ENCODE data around the gene CCNB2. TPM values are rescaled to one million over a fixed set of nuclear protein-coding genes. Genes with fewer than 3 reads are reported as not detected.

Gene CCNB2
- total RNA-seq, 3 donors from 2014 or later = 3.0 to 29.3 (median 8.7) TPM

DNA sequence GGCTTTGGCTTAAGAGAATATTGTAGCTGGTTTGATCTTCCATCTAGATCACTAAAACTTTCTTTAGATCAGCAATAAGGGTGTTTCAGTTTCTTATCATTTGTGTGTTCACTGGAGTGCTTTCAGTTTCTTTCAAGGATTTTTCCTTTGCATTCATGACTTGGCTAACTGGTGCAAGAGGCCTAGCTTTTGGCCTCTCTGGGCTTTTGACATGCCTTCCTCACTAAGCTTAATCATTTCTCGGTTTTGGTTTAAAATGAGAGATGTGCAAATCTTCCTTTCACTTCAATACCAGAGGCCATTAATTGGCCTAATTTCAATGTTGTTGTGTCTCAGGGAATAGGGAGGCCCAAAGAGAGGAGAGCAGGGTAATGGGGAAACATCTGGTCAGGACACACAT, 30.3 kb upstream of the CCNB2 start:
- DNase-seq (no peak), ATAC-seq (no peak)
- TF ChIP-seq, protein P1, sequence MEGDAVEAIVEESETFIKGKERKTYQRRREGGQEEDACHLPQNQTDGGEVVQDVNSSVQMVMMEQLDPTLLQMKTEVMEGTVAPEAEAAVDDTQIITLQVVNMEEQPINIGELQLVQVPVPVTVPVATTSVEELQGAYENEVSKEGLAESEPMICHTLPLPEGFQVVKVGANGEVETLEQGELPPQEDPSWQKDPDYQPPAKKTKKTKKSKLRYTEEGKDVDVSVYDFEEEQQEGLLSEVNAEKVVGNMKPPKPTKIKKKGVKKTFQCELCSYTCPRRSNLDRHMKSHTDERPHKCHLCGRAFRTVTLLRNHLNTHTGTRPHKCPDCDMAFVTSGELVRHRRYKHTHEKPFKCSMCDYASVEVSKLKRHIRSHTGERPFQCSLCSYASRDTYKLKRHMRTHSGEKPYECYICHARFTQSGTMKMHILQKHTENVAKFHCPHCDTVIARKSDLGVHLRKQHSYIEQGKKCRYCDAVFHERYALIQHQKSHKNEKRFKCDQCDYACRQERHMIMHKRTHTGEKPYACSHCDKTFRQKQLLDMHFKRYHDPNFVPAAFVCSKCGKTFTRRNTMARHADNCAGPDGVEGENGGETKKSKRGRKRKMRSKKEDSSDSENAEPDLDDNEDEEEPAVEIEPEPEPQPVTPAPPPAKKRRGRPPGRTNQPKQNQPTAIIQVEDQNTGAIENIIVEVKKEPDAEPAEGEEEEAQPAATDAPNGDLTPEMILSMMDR (IDR thresholded peaks at IDR 0.05) = no peak
- intact Hi-C loops (cut with DNase I, micrococcal nuclease) = no loop called here
- no peak overlapping the region for H3K4me3 ChIP-seq
- H3K36me3 ChIP-seq (ENCODE audit: low read depth) = no peaks in the 10 kb centered on the region
- H3K9me3 ChIP-seq = no peaks in the 10 kb centered on the region
- H3K4me1 ChIP-seq (ENCODE audit: low read depth) = no peaks in the 10 kb centered on the region

DNA sequence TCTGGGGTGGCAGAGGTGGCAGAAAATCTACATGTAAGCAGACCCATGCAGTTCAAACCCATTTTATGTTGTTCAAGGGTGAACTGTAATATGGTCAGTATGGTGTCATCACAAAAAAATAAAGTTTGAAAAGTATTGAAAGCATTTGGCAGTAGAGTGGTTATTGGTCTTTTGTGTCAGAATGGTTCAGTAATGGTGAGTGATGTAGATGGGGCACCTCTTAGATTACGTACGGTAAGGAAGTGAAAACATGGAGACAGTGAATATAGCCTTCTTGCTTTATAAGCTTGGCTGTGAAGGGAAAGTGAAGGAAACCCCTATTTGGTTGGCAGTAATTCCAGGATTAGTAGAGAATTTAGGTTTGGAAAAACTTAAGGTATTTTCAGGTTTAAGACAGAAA, 17.2 kb upstream of the CCNB2 start:
- TF ChIP-seq, protein P1 (IDR thresholded peaks at IDR 0.05) = no peak
- intact Hi-C loops (cut with DNase I, micrococcal nuclease) = no loop called here
- no peak overlapping the region for H3K4me3 ChIP-seq
- DNase-seq (no peak), ATAC-seq (no peak)
- H3K9me3 ChIP-seq = no peaks in the 10 kb centered on the region
- H3K36me3 ChIP-seq (ENCODE audit: low read depth) = no peaks in the 10 kb centered on the region
- H3K4me1 ChIP-seq (ENCODE audit: low read depth) = no peaks in the 10 kb centered on the region

DNA sequence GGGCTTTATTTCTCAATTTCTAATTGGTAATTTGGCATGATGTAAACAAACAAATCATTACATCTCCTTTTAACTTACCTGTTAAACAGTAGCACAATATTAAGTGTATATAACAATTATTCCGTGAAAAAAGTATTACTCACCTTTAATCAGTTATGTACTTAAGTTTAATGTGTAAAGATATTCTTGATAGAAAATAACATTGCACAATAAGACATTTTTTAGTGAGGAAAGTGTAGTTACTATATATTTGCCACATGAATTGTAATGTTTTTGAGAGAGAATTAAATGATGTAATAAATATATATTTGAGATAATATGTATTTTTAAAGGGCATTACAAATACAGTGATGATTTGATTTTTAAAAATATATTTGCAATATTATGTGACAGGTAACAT, 10.9 kb upstream of the CCNB2 start:
- no peak overlapping the region for H3K4me3 ChIP-seq
- no peaks in the 10 kb centered on the region for H3K4me1 ChIP-seq (ENCODE audit: low read depth)
- TF ChIP-seq, protein P1 (IDR thresholded peaks at IDR 0.05) = no peak
- no peaks in the 10 kb centered on the region for H3K36me3 ChIP-seq (ENCODE audit: low read depth)
- ATAC-seq (no peak), DNase-seq (no peak)
- H3K9me3 ChIP-seq = no peaks in the 10 kb centered on the region
- intact Hi-C loops (cut with DNase I, micrococcal nuclease) = no loop called here

- Histone ChIP-seq H3K36me3 (ENCODE audit: low read depth) (no peaks in the 10 kb centered on the region), H3K4me3 (no peak overlapping the region), H3K4me1 (ENCODE audit: low read depth) (no peaks in the 10 kb centered on the region), H3K9me3 (no peaks in the 10 kb centered on the region)
- intact Hi-C loops (cut with DNase I, micrococcal nuclease) = no loop called here
- ATAC-seq (no peak), DNase-seq (no peak)
- TF ChIP-seq, protein P1 (IDR thresholded peaks at IDR 0.05) = no peak
Measured at GRCh38 chr15:59096429-59096828, 8.5 kb upstream of the CCNB2 start.

DNA sequence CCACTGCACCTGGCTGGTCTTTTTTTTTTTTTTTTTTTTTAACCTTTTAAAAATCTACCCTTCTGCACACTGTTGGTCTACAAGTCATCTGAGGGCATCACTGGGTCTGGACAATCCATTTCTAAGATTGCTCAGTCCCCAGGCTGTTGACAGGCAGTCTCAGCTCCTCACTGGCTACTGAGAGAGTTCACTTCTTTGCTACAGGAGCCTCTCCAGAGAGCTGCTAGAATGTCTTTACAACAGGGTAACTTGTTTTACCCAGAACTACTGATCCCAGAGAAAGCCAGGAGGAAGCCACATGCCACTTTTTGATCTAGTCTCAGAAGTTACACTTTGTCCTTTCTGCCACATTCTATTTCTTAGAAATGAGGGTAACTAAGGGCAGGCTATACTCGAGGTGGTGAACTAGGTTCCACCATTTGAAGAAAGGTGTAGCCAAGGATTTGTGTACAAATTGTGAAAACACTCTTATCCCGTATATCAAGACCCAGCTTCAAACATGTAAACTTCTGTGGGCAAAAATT, 5.7 kb upstream of the CCNB2 start:
- TF ChIP-seq, protein P1 (IDR thresholded peaks at IDR 0.05) = no peak
- H3K4me1 ChIP-seq (ENCODE audit: low read depth) = no peaks in the 10 kb centered on the region

DNA sequence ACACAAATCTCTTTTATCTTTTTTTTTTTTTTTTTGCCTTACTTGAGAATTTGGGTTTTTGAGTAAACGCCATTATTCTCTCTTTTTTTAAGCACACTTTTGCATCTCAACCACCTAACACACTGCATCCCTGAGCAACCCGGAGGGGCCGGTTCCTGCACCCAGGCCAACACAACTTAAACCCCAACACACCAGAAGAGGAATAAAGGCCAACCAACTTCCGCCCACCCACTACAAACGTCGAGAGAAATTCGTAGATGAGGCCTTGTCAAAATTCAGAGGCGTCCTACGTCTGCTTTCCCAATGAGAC, 389 bp upstream of the CCNB2 start:
- peaks cover 2% of the 10 kb centered on the region for H3K4me1 ChIP-seq (ENCODE audit: low read depth)
- ATAC-seq (peak; percentile 25), DNase-seq (no peak)
- H3K4me3 ChIP-seq = no peak overlapping the region
- no peaks in the 10 kb centered on the region for H3K36me3 ChIP-seq (ENCODE audit: low read depth)
- H3K9me3 ChIP-seq = no peaks in the 10 kb centered on the region
- intact Hi-C loops (cut with DNase I, micrococcal nuclease) = no loop called here
- TF ChIP-seq, protein P1 (IDR thresholded peaks at IDR 0.05) = no peak

More for the DNA sequence above, 5.7 kb upstream of the CCNB2 start:
- intact Hi-C loops (cut with DNase I, micrococcal nuclease) = no loop called here
- H3K4me3 ChIP-seq = no peak overlapping the region
- DNase-seq (no peak), ATAC-seq (no peak)
- H3K36me3 ChIP-seq (ENCODE audit: low read depth) = no peaks in the 10 kb centered on the region
- no peaks in the 10 kb centered on the region for H3K9me3 ChIP-seq

All from mucosa of descending colon (tissue), 3 donors.